SK-N-SH (cell line): Measurements from ENCODE around the gene DOK6. TPM values are rescaled to one million over a fixed set of nuclear protein-coding genes. Genes with fewer than 3 reads are reported as not detected.

ENCODE experiments used
- CTCF ChIA-PET: fragments of 300-600, 350-600 bp; formaldehyde crosslinking; extraction: SDS; loops from one replicate; lab custom pipeline; 2021; lab: Yijun Ruan, JAX
- POLR2A ChIA-PET: fragments of 350-600 bp; sonication (Branson Sonifier 250); formaldehyde crosslinking; extraction: SDS; loops from one replicate; lab custom pipeline; 2020; ENCODE audit warnings: antibody characterized with exemption, inconsistent platforms; lab: Yijun Ruan, JAX
- DNase-seq: peaks from one replicate; pipeline ENCODE4 v3.0.0; 2012
- H2AFZ ChIP-seq: fragments of 200-600 bp; sonication (generic); 2 replicates; pipeline ENCODE4 v1.8.1; 2016; ENCODE audit warnings: antibody characterized with exemption, mild to moderate bottlenecking, low read depth
- H3F3A ChIP-seq: fragments of 200-600 bp; sonication (generic); replicated peaks from 2 replicates; pipeline ENCODE3; 2016; ENCODE audit warnings: antibody characterized with exemption, mild to moderate bottlenecking; ENCODE audit not compliant: insufficient read depth
- H3K27ac ChIP-seq, 2 experiments: fragments of 200-500 bp in 1 of 2; fragments of 200-600 bp in 1 of 2; sonication (Bioruptor generic) in 1 of 2; sonication (generic), shearing (Covaris generic) in 1 of 2; 2 replicates each; pipeline versions ENCODE4 v1.5.1 to v1.6.1; 2014 to 2016; ENCODE audit warnings: low read depth in 2 of 2, inconsistent platforms in 1 of 2, low read length in 1 of 2, mild to moderate bottlenecking in 1 of 2, mixed read lengths in 1 of 2
- H3K27me3 ChIP-seq: fragments of 200-600 bp; sonication (generic), shearing (Covaris generic); 2 replicates; pipeline ENCODE4 v1.6.1; 2016; ENCODE audit warnings: mixed run types; ENCODE audit not compliant: insufficient read depth
- H3K36me3 ChIP-seq, 2 experiments: fragments of 200-500 bp in 1 of 2; fragments of 200-600 bp in 1 of 2; sonication (Bioruptor generic) in 1 of 2; sonication (generic) in 1 of 2; replicated peaks in 1 of 2; 2 replicates each; pipeline versions ENCODE3 to v1.5.1; 2014 to 2016; ENCODE audit warnings: low read length in 1 of 2, mild to moderate bottlenecking in 1 of 2; ENCODE audit not compliant: insufficient read depth in 2 of 2, control insufficient read depth in 1 of 2
- H3K4me1 ChIP-seq, 2 experiments: fragments of 200-500 bp in 1 of 2; fragments of 200-600 bp in 1 of 2; sonication (Bioruptor generic) in 1 of 2; sonication (generic), shearing (Covaris generic) in 1 of 2; 2 replicates each; pipeline versions ENCODE4 v1.5.1 to v1.6.1; 2014 to 2016; ENCODE audit warnings: low read depth in 1 of 2, low read length in 1 of 2, mixed run types in 1 of 2; ENCODE audit not compliant: insufficient read depth in 2 of 2, control insufficient read depth in 1 of 2
- H3K4me2 ChIP-seq: fragments of 200-600 bp; sonication (generic), shearing (Covaris generic); 2 replicates; pipeline ENCODE4 v1.6.1; 2017; ENCODE audit warnings: mixed run types
- H3K4me3 ChIP-seq, 2 experiments: fragments of 200-500 bp in 1 of 2; fragments of 200-600 bp in 1 of 2; sonication (Bioruptor generic) in 1 of 2; sonication (generic), shearing (Covaris generic) in 1 of 2; 2 replicates each; pipeline versions ENCODE4 v1.5.1 to v1.8.1; 2014 to 2016; ENCODE audit warnings: low read depth in 2 of 2, inconsistent platforms in 1 of 2, low read length in 1 of 2, mild to moderate bottlenecking in 1 of 2, mixed read lengths in 1 of 2, moderate library complexity in 1 of 2
- H3K79me2 ChIP-seq: fragments of 200-600 bp; sonication (generic); 2 replicates; pipeline ENCODE4 v1.8.1; 2017; ENCODE audit warnings: mild to moderate bottlenecking; ENCODE audit not compliant: insufficient read depth
- H3K9ac ChIP-seq: fragments of 200-600 bp; sonication (generic); 2 replicates; pipeline ENCODE4 v1.6.1; 2017; ENCODE audit warnings: mixed run types
- H3K9me2 ChIP-seq: fragments of 200-600 bp; sonication (generic); 2 replicates; pipeline ENCODE4 v1.6.1; 2017; ENCODE audit warnings: mixed run types
- H3K9me3 ChIP-seq: fragments of 200-600 bp; sonication (generic); 2 replicates; pipeline ENCODE4 v1.6.1; 2017; ENCODE audit warnings: mixed run types, mild to moderate bottlenecking, moderate library complexity
- H4K20me1 ChIP-seq: fragments of 200-600 bp; sonication (generic); 2 replicates; pipeline ENCODE4 v1.6.1; 2017; ENCODE audit warnings: mild to moderate bottlenecking, mixed run types; ENCODE audit not compliant: insufficient read depth
- ELF1 ChIP-seq: IDR thresholded peaks from 2 replicates; pipeline ENCODE4 v1.4.0; 2012
- EZH2phosphoT487 ChIP-seq: fragments of 200-600 bp; sonication (generic); IDR thresholded peaks from 2 replicates; pipeline ENCODE4 v1.6.1; 2017; ENCODE audit warnings: low read depth, mixed run types, mild to moderate bottlenecking, antibody characterized with exemption, moderate library complexity, borderline replicate concordance
- GABPA ChIP-seq: IDR thresholded peaks from 2 replicates; pipeline ENCODE4 v1.4.0; 2012; ENCODE audit warnings: low read depth, mild to moderate bottlenecking
- GATA2 ChIP-seq: sonication (generic); formaldehyde crosslinking; IDR thresholded peaks from 2 replicates; pipeline ENCODE4 v1.5.0; 2020; ENCODE audit warnings: mild to moderate bottlenecking, missing genetic modification reagents
- JUND ChIP-seq: IDR thresholded peaks from 2 replicates; pipeline ENCODE4 v1.4.0; 2012
- MEF2A ChIP-seq: IDR thresholded peaks from 2 replicates; pipeline ENCODE4 v1.4.0; 2012; ENCODE audit warnings: low read depth, borderline replicate concordance
- MXI1 ChIP-seq: IDR thresholded peaks from 2 replicates; pipeline ENCODE4 v1.6.1; 2012; ENCODE audit warnings: mild to moderate bottlenecking, low read depth, low read length, improper control_type of control experiment
- REST ChIP-seq: IDR thresholded peaks from 2 replicates; pipeline ENCODE4 v1.6.1; 2012; ENCODE audit warnings: mild to moderate bottlenecking, low read depth, low read length, moderate library complexity
- RFX5 ChIP-seq: IDR thresholded peaks from 2 replicates; pipeline ENCODE4 v1.6.1; 2012; ENCODE audit warnings: mild to moderate bottlenecking, improper control_type of control experiment, low read length
- TAF1 ChIP-seq: IDR thresholded peaks from 2 replicates; pipeline ENCODE4 v1.6.1; 2012; ENCODE audit warnings: low read depth, mild to moderate bottlenecking, low read length, moderate library complexity, borderline replicate concordance
- YY1 ChIP-seq: IDR thresholded peaks from 2 replicates; pipeline ENCODE4 v1.4.0; 2012; ENCODE audit warnings: low read depth, mild to moderate bottlenecking
- WGBS: methylation state at CpG from one replicate; pipeline ENCODE4 v1.1.6; 2017; ENCODE audit warnings: low lambda C conversion rate; 5-methylcytosine and 5-hydroxymethylcytosine counted together
- polyA plus RNA-seq, 3 experiments: library from polyadenylated mRNA; depleted of rRNA; stranded (reverse); fragments of >200 nt; gene quantifications; 2 replicates each; pipeline ENCODE4 v1.2.3, GENCODE V29; 2012

The DOK6 gene
- polyA plus RNA-seq, 1 of the 3 experiments (the other 2 are of a cell fraction): 3.9 TPM

GRCh38 chr18:69736730-69737129, 336.0 kb downstream of the DOK6 start:
- Histone ChIP-seq H3K27me3 (no peaks in the 10 kb centered on the region), H3K9me3 (no peaks in the 10 kb centered on the region), H3K27ac (no peak overlapping the region), H3F3A (no peaks in the 10 kb centered on the region), H3K9ac (no peak overlapping the region), H3K9me2 (no peaks in the 10 kb centered on the region), H4K20me1 (no peaks in the 10 kb centered on the region), H3K36me3 (no peaks in the 10 kb centered on the region), H2AFZ (no peak overlapping the region), H3K4me1 (no peaks in the 10 kb centered on the region), H3K4me2 (no peak overlapping the region), H3K4me3 (no peak overlapping the region), H3K79me2 (no peaks in the 10 kb centered on the region)
- 77% methylated on average over 2 of the region's 2 CpGs for WGBS
- CTCF ChIA-PET: no interaction called here
- DNase-seq: no peak
- TF ChIP-seq REST (no peak), EZH2phosphoT487 (no peak)
- TF ChIP-seq, all 33 proteins: peak for 0
- POLR2A ChIA-PET: no interaction called here

GRCh38 chr18:69737851-69738250, 337.2 kb downstream of the DOK6 start:
- H3K79me2 ChIP-seq: no peaks in the 10 kb centered on the region
- no peaks in the 10 kb centered on the region for H3K9me3 ChIP-seq
- no peak overlapping the region for H3K4me3 ChIP-seq
- TF ChIP-seq GABPA (no peak), JUND (no peak), YY1 (no peak), MXI1 (no peak), ELF1 (no peak), TAF1 (no peak), RFX5 (no peak), GATA2 (CRISPR knock-in tag) (no peak), MEF2A (no peak)
- H3K4me1 ChIP-seq: no peaks in the 10 kb centered on the region
- no peaks in the 10 kb centered on the region for H4K20me1 ChIP-seq
- H3F3A ChIP-seq: no peaks in the 10 kb centered on the region
- POLR2A ChIA-PET: no interaction called here
- DNase-seq: no peak
- no peaks in the 10 kb centered on the region for H3K36me3 ChIP-seq
- H3K27ac ChIP-seq: no peak overlapping the region
- H2AFZ ChIP-seq: no peak overlapping the region
- H3K4me2 ChIP-seq: no peak overlapping the region
- CTCF ChIA-PET: interaction anchor here (0.7 kb wide), 1 partner anchor 17 kb away, joined by 3 read pairs; no protein-coding TSS in a partner anchor
- no peaks in the 10 kb centered on the region for H3K9me2 ChIP-seq
- no peak overlapping the region for H3K9ac ChIP-seq
- H3K27me3 ChIP-seq: no peaks in the 10 kb centered on the region
- 92% methylated on average over 3 of the region's 3 CpGs for WGBS
